ENCODE results near the gene GIMAP1.

Gene GIMAP1

GRCh38 chr7:150715738-150716137 lies 675 bp upstream of the GIMAP1 start:
- TF ChIP-seq EZH2phosphoT487 (IDR thresholded peaks at IDR 0.05; ENCODE audit: low read length), result no peak
- TF ChIP-seq, protein P1, sequence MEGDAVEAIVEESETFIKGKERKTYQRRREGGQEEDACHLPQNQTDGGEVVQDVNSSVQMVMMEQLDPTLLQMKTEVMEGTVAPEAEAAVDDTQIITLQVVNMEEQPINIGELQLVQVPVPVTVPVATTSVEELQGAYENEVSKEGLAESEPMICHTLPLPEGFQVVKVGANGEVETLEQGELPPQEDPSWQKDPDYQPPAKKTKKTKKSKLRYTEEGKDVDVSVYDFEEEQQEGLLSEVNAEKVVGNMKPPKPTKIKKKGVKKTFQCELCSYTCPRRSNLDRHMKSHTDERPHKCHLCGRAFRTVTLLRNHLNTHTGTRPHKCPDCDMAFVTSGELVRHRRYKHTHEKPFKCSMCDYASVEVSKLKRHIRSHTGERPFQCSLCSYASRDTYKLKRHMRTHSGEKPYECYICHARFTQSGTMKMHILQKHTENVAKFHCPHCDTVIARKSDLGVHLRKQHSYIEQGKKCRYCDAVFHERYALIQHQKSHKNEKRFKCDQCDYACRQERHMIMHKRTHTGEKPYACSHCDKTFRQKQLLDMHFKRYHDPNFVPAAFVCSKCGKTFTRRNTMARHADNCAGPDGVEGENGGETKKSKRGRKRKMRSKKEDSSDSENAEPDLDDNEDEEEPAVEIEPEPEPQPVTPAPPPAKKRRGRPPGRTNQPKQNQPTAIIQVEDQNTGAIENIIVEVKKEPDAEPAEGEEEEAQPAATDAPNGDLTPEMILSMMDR (IDR thresholded peaks at IDR 0.05; ENCODE audit: low read length), result no peak
- TF ChIP-seq EZH2 (optimal IDR thresholded peaks at IDR 0.05; ENCODE audit: low read depth, low read length), result no peak
- no peaks in the 10 kb centered on the region for H3F3A ChIP-seq (ENCODE audit: insufficient read depth, low read length)
- H3K36me3 ChIP-seq (replicated peaks; ENCODE audit: insufficient read depth, low read length), result no peaks in the 10 kb centered on the region
- no peak overlapping the region for H3K27ac ChIP-seq (ENCODE audit: low read length)
- H3K27me3 ChIP-seq (replicated peaks; ENCODE audit: insufficient read depth, low read length), result no peaks in the 10 kb centered on the region
- no peaks in the 10 kb centered on the region for H3K9me2 ChIP-seq (replicated peaks; ENCODE audit: insufficient read depth, low read length)
- no peaks in the 10 kb centered on the region for H3K9me3 ChIP-seq (replicated peaks; ENCODE audit: insufficient read depth, low read length)
- H3K79me2 ChIP-seq (ENCODE audit: low read length), result no peaks in the 10 kb centered on the region
- DNase-seq, result no peak
- no peak overlapping the region for H3K9ac ChIP-seq (ENCODE audit: low read length)
- no peak overlapping the region for H2AFZ ChIP-seq (ENCODE audit: low read length)
- no peak overlapping the region for H3K4me2 ChIP-seq (ENCODE audit: low read depth, low read length)
- no peaks in the 10 kb centered on the region for H3K4me1 ChIP-seq (ENCODE audit: low read length)
- H4K20me1 ChIP-seq (ENCODE audit: insufficient read depth, low read length), result no peaks in the 10 kb centered on the region
- no peak overlapping the region for H3K4me3 ChIP-seq (ENCODE audit: low read length)

DNA sequence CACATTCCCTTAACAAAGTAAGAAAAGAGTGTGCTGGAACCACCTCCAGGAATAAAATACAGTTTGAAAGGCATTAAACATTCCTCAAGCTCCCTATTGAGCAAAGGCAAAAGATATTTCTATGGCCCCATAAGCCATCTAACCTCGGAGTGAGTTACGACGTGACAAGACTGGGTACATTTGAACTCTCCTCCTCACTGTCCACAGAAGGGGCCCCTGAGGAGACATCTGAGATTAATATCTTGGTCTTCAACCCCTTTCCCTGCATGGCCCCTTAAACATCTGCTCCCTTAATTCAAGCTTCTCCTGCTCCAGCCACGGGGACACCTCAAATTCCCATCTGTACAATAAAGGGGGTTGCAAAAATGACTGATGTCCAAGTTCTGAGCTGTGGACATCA lies 526 bp downstream of the GIMAP1 start:
- H3K4me1 ChIP-seq (ENCODE audit: low read length), result no peaks in the 10 kb centered on the region
- no peaks in the 10 kb centered on the region for H3K79me2 ChIP-seq (ENCODE audit: low read length)
- H3K4me3 ChIP-seq (ENCODE audit: low read length), result no peak overlapping the region
- no peak overlapping the region for H2AFZ ChIP-seq (ENCODE audit: low read length)
- H3K27ac ChIP-seq (ENCODE audit: low read length), result no peak overlapping the region
- no peaks in the 10 kb centered on the region for H4K20me1 ChIP-seq (ENCODE audit: insufficient read depth, low read length)
- H3F3A ChIP-seq (ENCODE audit: insufficient read depth, low read length), result no peaks in the 10 kb centered on the region
- no peak overlapping the region for H3K4me2 ChIP-seq (ENCODE audit: low read depth, low read length)
- H3K9me3 ChIP-seq (replicated peaks; ENCODE audit: insufficient read depth, low read length), result no peaks in the 10 kb centered on the region
- H3K9me2 ChIP-seq (replicated peaks; ENCODE audit: insufficient read depth, low read length), result no peaks in the 10 kb centered on the region
- no peaks in the 10 kb centered on the region for H3K27me3 ChIP-seq (replicated peaks; ENCODE audit: insufficient read depth, low read length)
- H3K36me3 ChIP-seq (replicated peaks; ENCODE audit: insufficient read depth, low read length), result no peaks in the 10 kb centered on the region
- no peak for DNase-seq
- H3K9ac ChIP-seq (ENCODE audit: low read length), result no peak overlapping the region
- TF ChIP-seq EZH2phosphoT487 (IDR thresholded peaks at IDR 0.05; ENCODE audit: low read length) (no peak), EZH2 (optimal IDR thresholded peaks at IDR 0.05; ENCODE audit: low read depth, low read length) (no peak)
- TF ChIP-seq, protein P1 (IDR thresholded peaks at IDR 0.05; ENCODE audit: low read length), result no peak

GRCh38 chr7:150717814-150718420 lies 1.5 kb downstream of the GIMAP1 start:
- TF ChIP-seq, protein P1 (IDR thresholded peaks at IDR 0.05; ENCODE audit: low read length), result no peak
- TF ChIP-seq EZH2phosphoT487 (IDR thresholded peaks at IDR 0.05; ENCODE audit: low read length) (no peak), EZH2 (optimal IDR thresholded peaks at IDR 0.05; ENCODE audit: low read depth, low read length) (no peak)
- no peak overlapping the region for H3K4me2 ChIP-seq (ENCODE audit: low read depth, low read length)

More at GRCh38 chr7:150717814-150718420, 1.5 kb downstream of the GIMAP1 start:
- Histone ChIP-seq H3F3A (ENCODE audit: insufficient read depth, low read length) (no peaks in the 10 kb centered on the region), H3K4me3 (ENCODE audit: low read length) (no peak overlapping the region), H3K79me2 (ENCODE audit: low read length) (no peaks in the 10 kb centered on the region), H3K27me3 (replicated peaks; ENCODE audit: insufficient read depth, low read length) (no peaks in the 10 kb centered on the region), H2AFZ (ENCODE audit: low read length) (no peak overlapping the region), H3K9me3 (replicated peaks; ENCODE audit: insufficient read depth, low read length) (no peaks in the 10 kb centered on the region), H3K4me1 (ENCODE audit: low read length) (no peaks in the 10 kb centered on the region), H3K27ac (ENCODE audit: low read length) (no peak overlapping the region), H3K36me3 (replicated peaks; ENCODE audit: insufficient read depth, low read length) (no peaks in the 10 kb centered on the region), H3K9me2 (replicated peaks; ENCODE audit: insufficient read depth, low read length) (no peaks in the 10 kb centered on the region), H4K20me1 (ENCODE audit: insufficient read depth, low read length) (no peaks in the 10 kb centered on the region), H3K9ac (ENCODE audit: low read length) (no peak overlapping the region)
- DNase-seq, result no peak
